Neural progenitor cell (in vitro differentiated cells): ENCODE measurements around the gene MAPK8. TPM values are rescaled to one million over a fixed set of nuclear protein-coding genes. Genes with fewer than 3 reads are reported as not detected.

Experiments
- DNase-seq: peaks from one replicate; pipeline ENCODE4 v3.0.0-alpha.2; 2016; ENCODE audit warnings: low spot score
- H2AFZ ChIP-seq: fragments of 200-600 bp; sonication (generic); replicated peaks from 2 replicates; pipeline ENCODE4 v1.6.1; 2016; ENCODE audit warnings: antibody characterized with exemption
- H3F3A ChIP-seq: fragments of 200-600 bp; sonication (generic); 2 replicates; pipeline ENCODE4 v1.6.1; 2016; ENCODE audit warnings: antibody characterized with exemption, low read depth
- H3K27ac ChIP-seq: fragments of 200-600 bp; sonication (generic); 2 replicates; pipeline ENCODE4 v1.5.1; 2016; ENCODE audit warnings: mild to moderate bottlenecking
- H3K27me3 ChIP-seq: fragments of 200-600 bp; sonication (generic); 2 replicates; pipeline ENCODE4 v1.6.1; 2016; ENCODE audit warnings: mild to moderate bottlenecking, moderate library complexity
- H3K36me3 ChIP-seq: fragments of 200-600 bp; sonication (generic); 2 replicates; pipeline ENCODE4 v1.5.1; 2016
- H3K4me1 ChIP-seq: fragments of 200-600 bp; sonication (generic); 2 replicates; pipeline ENCODE4 v1.6.1; 2016; ENCODE audit warnings: mixed run types
- H3K4me2 ChIP-seq: fragments of 200-600 bp; sonication (generic); 2 replicates; pipeline ENCODE4 v1.6.1; 2016
- H3K4me3 ChIP-seq: fragments of 200-600 bp; sonication (generic); 2 replicates; pipeline ENCODE4 v1.5.1; 2016
- H3K79me2 ChIP-seq: fragments of 200-600 bp; sonication (generic); 2 replicates; pipeline ENCODE4 v1.6.1; 2016; ENCODE audit warnings: low read depth
- H3K9ac ChIP-seq: fragments of 200-600 bp; sonication (generic); 2 replicates; pipeline ENCODE4 v1.6.1; 2016
- H3K9me3 ChIP-seq: fragments of 200-600 bp; sonication (generic); 2 replicates; pipeline ENCODE4 v1.5.1; 2016; ENCODE audit warnings: low read depth
- H4K20me1 ChIP-seq: fragments of 200-600 bp; sonication (generic); 2 replicates; pipeline ENCODE4 v1.6.1; 2016; ENCODE audit warnings: low read depth
- H3K27ac Mint-ChIP-seq: 3 replicates; pipeline ENCODE4 v1.8.0; 2021; ENCODE audit warnings: mixed read lengths
- H3K27me3 Mint-ChIP-seq: 2 replicates; pipeline ENCODE4 v1.8.0; 2022; ENCODE audit warnings: low read depth, mild to moderate bottlenecking, inconsistent platforms, moderate library complexity, mixed read lengths; ENCODE audit not compliant: insufficient read depth
- H3K36me3 Mint-ChIP-seq: 3 replicates; pipeline ENCODE4 v1.8.0; 2021; ENCODE audit warnings: mixed read lengths
- H3K4me1 Mint-ChIP-seq: 3 replicates; pipeline ENCODE4 v1.8.0; 2021; ENCODE audit warnings: mixed read lengths
- H3K4me3 Mint-ChIP-seq: 3 replicates; pipeline ENCODE4 v1.8.0; 2021; ENCODE audit warnings: mild to moderate bottlenecking, moderate library complexity, mixed read lengths
- H3K9me3 Mint-ChIP-seq: 3 replicates; pipeline ENCODE4 v1.8.0; 2020; ENCODE audit warnings: mixed read lengths
- CTCF ChIP-seq: fragments of 200-600 bp; sonication (generic); IDR thresholded peaks from 2 replicates; pipeline ENCODE4 v1.5.1; 2017; ENCODE audit warnings: antibody characterized with exemption, mild to moderate bottlenecking
- EZH2 ChIP-seq: fragments of 200-600 bp; sonication (generic); IDR thresholded peaks from 2 replicates; pipeline ENCODE4 v1.6.1; 2017; ENCODE audit warnings: antibody characterized with exemption, mild to moderate bottlenecking, moderate library complexity
- EZH2phosphoT487 ChIP-seq: fragments of 200-600 bp; sonication (generic); IDR thresholded peaks from 2 replicates; pipeline ENCODE4 v1.6.1; 2017; ENCODE audit warnings: antibody characterized with exemption
- total RNA-seq: library from RNA; depleted of rRNA; stranded (reverse); fragments of >200 nt; gene quantifications from 2 replicates; pipeline ENCODE4 v1.2.3, GENCODE V29; 2015; ENCODE audit warnings: low replicate concordance

The MAPK8 gene
- total RNA-seq, 1 donor from 2014 or later, result 166 TPM

GRCh38 chr10:48358838-48359237, 52.4 kb downstream of the MAPK8 start:
- H3K4me3 Mint-ChIP-seq, result no peak overlapping the region
- Histone ChIP-seq H3K27me3 (no peaks in the 10 kb centered on the region), H3K36me3 (no peaks in the 10 kb centered on the region), H3K4me3 (no peak overlapping the region), H3K9me3 (no peaks in the 10 kb centered on the region), H2AFZ (no peak overlapping the region), H3K4me1 (no peaks in the 10 kb centered on the region), H3K9ac (no peak overlapping the region), H3K79me2 (peaks cover 92% of the 10 kb centered on the region), H3K4me2 (no peak overlapping the region), H3K27ac (no peak overlapping the region), H3F3A (peaks cover 4% of the 10 kb centered on the region), H4K20me1 (peaks cover 44% of the 10 kb centered on the region)
- peaks cover 15% of the 10 kb centered on the region for H3K36me3 Mint-ChIP-seq
- no peak for DNase-seq
- H3K27me3 Mint-ChIP-seq, result no peaks in the 10 kb centered on the region
- no peak overlapping the region for H3K27ac Mint-ChIP-seq
- TF ChIP-seq CTCF (no peak), EZH2 (no peak), EZH2phosphoT487 (no peak)
- H3K9me3 Mint-ChIP-seq, result peaks cover 37% of the 10 kb centered on the region
- peaks cover 4% of the 10 kb centered on the region for H3K4me1 Mint-ChIP-seq

GRCh38 chr10:48361176-48361575, 54.7 kb downstream of the MAPK8 start:
- DNase-seq, result no peak
- TF ChIP-seq EZH2phosphoT487, result no peak
- no peak for TF ChIP-seq EZH2
- TF ChIP-seq CTCF, result no peak
- H4K20me1 ChIP-seq, result peaks cover 50% of the 10 kb centered on the region
- peaks cover 3% of the 10 kb centered on the region for H3K4me1 ChIP-seq
- peaks cover 4% of the 10 kb centered on the region for H3F3A ChIP-seq
- no peak overlapping the region for H3K27ac Mint-ChIP-seq
- no peak overlapping the region for H2AFZ ChIP-seq
- peaks cover 12% of the 10 kb centered on the region for H3K36me3 Mint-ChIP-seq
- no peaks in the 10 kb centered on the region for H3K27me3 Mint-ChIP-seq
- no peak overlapping the region for H3K4me3 ChIP-seq
- peaks cover 22% of the 10 kb centered on the region for H3K9me3 Mint-ChIP-seq
- H3K27ac ChIP-seq, result no peak overlapping the region
- peaks cover 4% of the 10 kb centered on the region for H3K4me1 Mint-ChIP-seq
- no peaks in the 10 kb centered on the region for H3K36me3 ChIP-seq
- no peaks in the 10 kb centered on the region for H3K27me3 ChIP-seq
- no peak overlapping the region for H3K4me2 ChIP-seq
- no peak overlapping the region for H3K4me3 Mint-ChIP-seq
- no peaks in the 10 kb centered on the region for H3K9me3 ChIP-seq
- H3K79me2 ChIP-seq, result peaks cover 94% of the 10 kb centered on the region
- no peak overlapping the region for H3K9ac ChIP-seq

GRCh38 chr10:48363617-48364355, 57.3 kb downstream of the MAPK8 start:
- H3K4me3 ChIP-seq, result no peak overlapping the region
- Mint-ChIP-seq H3K4me3 (no peak overlapping the region), H3K27me3 (no peaks in the 10 kb centered on the region), H3K36me3 (peaks cover 3% of the 10 kb centered on the region), H3K9me3 (peaks cover 11% of the 10 kb centered on the region), H3K4me1 (peaks cover 4% of the 10 kb centered on the region), H3K27ac (no peak overlapping the region)
- peak; percentile 70 for DNase-seq
- no peak overlapping the region for H3K4me2 ChIP-seq
- peaks cover 3% of the 10 kb centered on the region for H3K4me1 ChIP-seq
- no peaks in the 10 kb centered on the region for H3K36me3 ChIP-seq
- peaks cover 39% of the 10 kb centered on the region for H4K20me1 ChIP-seq
- peaks cover 4% of the 10 kb centered on the region for H3F3A ChIP-seq
- peak; percentile 76 for TF ChIP-seq CTCF
- TF ChIP-seq EZH2phosphoT487, result no peak
- no peaks in the 10 kb centered on the region for H3K27me3 ChIP-seq
- H2AFZ ChIP-seq, result no peak overlapping the region
- no peak overlapping the region for H3K27ac ChIP-seq
- H3K9me3 ChIP-seq, result no peaks in the 10 kb centered on the region
- peaks cover 96% of the 10 kb centered on the region for H3K79me2 ChIP-seq
- no peak overlapping the region for H3K9ac ChIP-seq
